Liver (tissue), 9 donors: ENCODE measurements around the gene SPTBN1. TPM values are rescaled to one million over a fixed set of nuclear protein-coding genes. Genes with fewer than 3 reads are reported as not detected.

Experiments
- DNase-seq: peaks from one replicate; pipeline ENCODE4 v3.0.0-alpha.2; 2017; ENCODE audit warnings: low spot score
- H3K27ac ChIP-seq, 2 donors: one replicate each; pipeline ENCODE4 v1.7.0; 2013; ENCODE audit warnings: inconsistent platforms in 2 of 2, low read length in 2 of 2, control low read depth in 1 of 2, low read depth in 1 of 2, mild to moderate bottlenecking in 1 of 2
- H3K27me3 ChIP-seq, 4 donors: one replicate each; pipeline versions ENCODE4 v1.6.1 to v1.7.0; 2013; ENCODE audit warnings: low read length in 3 of 4, inconsistent platforms in 1 of 4, mild to moderate bottlenecking in 1 of 4, moderate library complexity in 1 of 4; ENCODE audit not compliant: control insufficient read depth in 4 of 4, insufficient read depth in 4 of 4
- H3K36me3 ChIP-seq, 4 donors: one replicate each; pipeline versions ENCODE4 v1.6.1 to v1.7.0; 2013; ENCODE audit warnings: low read length in 3 of 4, mild to moderate bottlenecking in 3 of 4, low read depth in 1 of 4, moderate library complexity in 1 of 4; ENCODE audit not compliant: control insufficient read depth in 4 of 4, insufficient read depth in 3 of 4
- H3K4me1 ChIP-seq, 4 donors: one replicate each; pipeline versions ENCODE4 v1.6.1 to v1.7.0; 2013; ENCODE audit warnings: low read length in 3 of 4, mild to moderate bottlenecking in 3 of 4, moderate library complexity in 1 of 4; ENCODE audit not compliant: control insufficient read depth in 4 of 4, insufficient read depth in 4 of 4
- H3K4me3 ChIP-seq, 3 donors: one replicate each; pipeline versions ENCODE4 v1.6.1 to v1.7.0; 2013; ENCODE audit warnings: low read length in 3 of 3, control low read depth in 1 of 3, low read depth in 1 of 3, mild to moderate bottlenecking in 1 of 3
- H3K9ac ChIP-seq, 2 donors: one replicate each; pipeline ENCODE4 v1.7.0; 2013; ENCODE audit warnings: low read length in 2 of 2, mild to moderate bottlenecking in 2 of 2, moderate library complexity in 2 of 2, control low read depth in 1 of 2, low read depth in 1 of 2
- H3K9me3 ChIP-seq, 4 donors: one replicate each; pipeline versions ENCODE4 v1.6.1 to v1.7.0; 2013; ENCODE audit warnings: low read length in 3 of 4; ENCODE audit not compliant: control insufficient read depth in 4 of 4
- EGR1 ChIP-seq, 2 donors: IDR thresholded peaks; 2 replicates each; pipeline ENCODE4 v1.6.1; 2016 to 2018; ENCODE audit warnings: antibody characterized with exemption in 2 of 2, low read depth in 2 of 2
- FOXA1 ChIP-seq: IDR thresholded peaks from 2 replicates; pipeline ENCODE4 v1.6.1; 2016; ENCODE audit warnings: antibody characterized with exemption
- FOXA2 ChIP-seq: IDR thresholded peaks from 2 replicates; pipeline ENCODE4 v1.6.1; 2016; ENCODE audit warnings: antibody characterized with exemption
- GABPA ChIP-seq, 2 donors: IDR thresholded peaks in 1 of 2; conservative IDR thresholded peaks in 1 of 2; 2 replicates each; pipeline ENCODE4 v1.6.1; 2016; ENCODE audit warnings: antibody characterized with exemption in 2 of 2, mild to moderate bottlenecking in 1 of 2, moderate library complexity in 1 of 2
- HNF4A ChIP-seq, 2 donors: conservative IDR thresholded peaks; 2 replicates each; pipeline ENCODE4 v1.6.1; 2016; ENCODE audit warnings: antibody characterized with exemption in 2 of 2, mild to moderate bottlenecking in 2 of 2
- HNF4G ChIP-seq: IDR thresholded peaks from 2 replicates; pipeline ENCODE4 v1.6.1; 2016; ENCODE audit warnings: antibody characterized with exemption
- JUND ChIP-seq, 2 donors: IDR thresholded peaks; 2 replicates each; pipeline ENCODE4 v1.6.1; 2016; ENCODE audit warnings: antibody characterized with exemption in 2 of 2
- RAD21 ChIP-seq, 2 donors: IDR thresholded peaks; 2 replicates each; pipeline ENCODE4 v1.6.1; 2016; ENCODE audit warnings: antibody characterized with exemption in 2 of 2, mild to moderate bottlenecking in 2 of 2
- RXRA ChIP-seq, 2 donors: IDR thresholded peaks; 2 replicates each; pipeline ENCODE4 v1.6.1; 2017 to 2018; ENCODE audit warnings: antibody characterized with exemption in 2 of 2, mild to moderate bottlenecking in 1 of 2
- SP1 ChIP-seq: IDR thresholded peaks from 2 replicates; pipeline ENCODE4 v1.6.1; 2018; ENCODE audit warnings: antibody characterized with exemption, mild to moderate bottlenecking
- TAF1 ChIP-seq: conservative IDR thresholded peaks from 2 replicates; pipeline ENCODE4 v1.6.1; 2016; ENCODE audit warnings: antibody characterized with exemption, mild to moderate bottlenecking
- WGBS: extraction: QIAGEN DNeasy Blood & Tissue Kit; methylation state at CpG from one replicate; pipeline ENCODE4 v1.1.7; 2013; 5-methylcytosine and 5-hydroxymethylcytosine counted together
- polyA plus RNA-seq, 2 donors: library from polyadenylated mRNA; stranded (reverse) in 1 of 2; unstranded in 1 of 2; fragments of 200-250 nt in 1 of 2; fragments of >200 nt in 1 of 2; fragmentation: Nextera tagmentation in 1 of 2; extraction: Ambion mirVana in 1 of 2; gene quantifications; one replicate each; pipeline versions ENCODE4 v1.2.1 to v1.2.3, GENCODE V29; 2013 to 2015
- total RNA-seq, 2 donors: library from RNA; depleted of rRNA; stranded (reverse); fragments of >200 nt; gene quantifications; one replicate each; pipeline ENCODE4 v1.2.3, GENCODE V29; 2014
- TF ChIP-seq, protein P1 (sequence below): IDR thresholded peaks from 2 replicates; pipeline ENCODE4 v1.6.1; 2016; ENCODE audit warnings: antibody characterized with exemption
- TF ChIP-seq, protein P2 (sequence below): IDR thresholded peaks from 2 replicates; pipeline ENCODE4 v1.6.1; 2016; ENCODE audit warnings: antibody characterized with exemption, mild to moderate bottlenecking
- TF ChIP-seq, protein P3 (sequence below): fragments of 150-350 bp; IDR thresholded peaks from 2 replicates; pipeline ENCODE4 v1.5.1; 2017; ENCODE audit warnings: improper control_type of control experiment, low read depth, low read length; ENCODE audit not compliant: missing input control
- TF ChIP-seq, protein P4 (sequence below): IDR thresholded peaks from 2 replicates; pipeline ENCODE4 v1.6.1; 2016; ENCODE audit warnings: antibody characterized with exemption
- donor health status: healthy.
- donor health status: healthy.
- donor health status: healthy.
- donor health status: healthy.
- donor health status: healthy.

Gene SPTBN1
- total and polyA plus RNA-seq, 4 donors: 44.8 to 191 (median 75.9) TPM

DNA sequence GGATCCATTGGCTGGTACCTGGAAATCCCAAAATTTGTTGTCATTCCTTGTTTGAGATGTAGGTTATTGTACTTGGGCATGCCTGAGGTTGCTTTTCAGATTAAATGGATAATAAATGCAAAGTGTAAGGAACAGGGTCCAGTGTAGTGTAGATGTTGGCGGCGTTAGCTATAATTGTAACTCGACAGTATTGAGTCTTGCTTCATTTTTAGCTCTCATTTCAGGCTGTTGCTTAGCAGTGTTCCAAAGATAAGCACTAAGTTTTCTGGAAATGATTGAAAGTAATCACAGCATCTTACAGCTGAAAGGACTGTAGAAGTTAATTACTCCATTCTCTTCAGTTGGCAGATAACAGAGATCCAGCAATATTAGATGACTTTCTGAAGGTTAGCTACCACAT lies 47.8 kb upstream of the SPTBN1 start:
- TF ChIP-seq HNF4G (no peak), FOXA2 (no peak), FOXA1 (no peak), TAF1 (no peak), RXRA (IDR thresholded peaks at IDR 0.05) (no peak), SP1 (no peak), GABPA (IDR thresholded peaks at IDR 0.05 in 1 of 2, conservative IDR thresholded peaks at IDR 0.05 in 1 of 2) (no peak), EGR1 (IDR thresholded peaks at IDR 0.05; ENCODE audit: low read depth in 2 of 2) (no peak), RAD21 (IDR thresholded peaks at IDR 0.05) (no peak), HNF4A (conservative IDR thresholded peaks at IDR 0.05) (no peak)
- TF ChIP-seq, protein P1, sequence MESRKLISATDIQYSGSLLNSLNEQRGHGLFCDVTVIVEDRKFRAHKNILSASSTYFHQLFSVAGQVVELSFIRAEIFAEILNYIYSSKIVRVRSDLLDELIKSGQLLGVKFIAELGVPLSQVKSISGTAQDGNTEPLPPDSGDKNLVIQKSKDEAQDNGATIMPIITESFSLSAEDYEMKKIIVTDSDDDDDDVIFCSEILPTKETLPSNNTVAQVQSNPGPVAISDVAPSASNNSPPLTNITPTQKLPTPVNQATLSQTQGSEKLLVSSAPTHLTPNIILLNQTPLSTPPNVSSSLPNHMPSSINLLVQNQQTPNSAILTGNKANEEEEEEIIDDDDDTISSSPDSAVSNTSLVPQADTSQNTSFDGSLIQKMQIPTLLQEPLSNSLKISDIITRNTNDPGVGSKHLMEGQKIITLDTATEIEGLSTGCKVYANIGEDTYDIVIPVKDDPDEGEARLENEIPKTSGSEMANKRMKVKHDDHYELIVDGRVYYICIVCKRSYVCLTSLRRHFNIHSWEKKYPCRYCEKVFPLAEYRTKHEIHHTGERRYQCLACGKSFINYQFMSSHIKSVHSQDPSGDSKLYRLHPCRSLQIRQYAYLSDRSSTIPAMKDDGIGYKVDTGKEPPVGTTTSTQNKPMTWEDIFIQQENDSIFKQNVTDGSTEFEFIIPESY: no peak
- TF ChIP-seq, protein P2, sequence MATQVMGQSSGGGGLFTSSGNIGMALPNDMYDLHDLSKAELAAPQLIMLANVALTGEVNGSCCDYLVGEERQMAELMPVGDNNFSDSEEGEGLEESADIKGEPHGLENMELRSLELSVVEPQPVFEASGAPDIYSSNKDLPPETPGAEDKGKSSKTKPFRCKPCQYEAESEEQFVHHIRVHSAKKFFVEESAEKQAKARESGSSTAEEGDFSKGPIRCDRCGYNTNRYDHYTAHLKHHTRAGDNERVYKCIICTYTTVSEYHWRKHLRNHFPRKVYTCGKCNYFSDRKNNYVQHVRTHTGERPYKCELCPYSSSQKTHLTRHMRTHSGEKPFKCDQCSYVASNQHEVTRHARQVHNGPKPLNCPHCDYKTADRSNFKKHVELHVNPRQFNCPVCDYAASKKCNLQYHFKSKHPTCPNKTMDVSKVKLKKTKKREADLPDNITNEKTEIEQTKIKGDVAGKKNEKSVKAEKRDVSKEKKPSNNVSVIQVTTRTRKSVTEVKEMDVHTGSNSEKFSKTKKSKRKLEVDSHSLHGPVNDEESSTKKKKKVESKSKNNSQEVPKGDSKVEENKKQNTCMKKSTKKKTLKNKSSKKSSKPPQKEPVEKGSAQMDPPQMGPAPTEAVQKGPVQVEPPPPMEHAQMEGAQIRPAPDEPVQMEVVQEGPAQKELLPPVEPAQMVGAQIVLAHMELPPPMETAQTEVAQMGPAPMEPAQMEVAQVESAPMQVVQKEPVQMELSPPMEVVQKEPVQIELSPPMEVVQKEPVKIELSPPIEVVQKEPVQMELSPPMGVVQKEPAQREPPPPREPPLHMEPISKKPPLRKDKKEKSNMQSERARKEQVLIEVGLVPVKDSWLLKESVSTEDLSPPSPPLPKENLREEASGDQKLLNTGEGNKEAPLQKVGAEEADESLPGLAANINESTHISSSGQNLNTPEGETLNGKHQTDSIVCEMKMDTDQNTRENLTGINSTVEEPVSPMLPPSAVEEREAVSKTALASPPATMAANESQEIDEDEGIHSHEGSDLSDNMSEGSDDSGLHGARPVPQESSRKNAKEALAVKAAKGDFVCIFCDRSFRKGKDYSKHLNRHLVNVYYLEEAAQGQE: no peak
- TF ChIP-seq, protein P3, sequence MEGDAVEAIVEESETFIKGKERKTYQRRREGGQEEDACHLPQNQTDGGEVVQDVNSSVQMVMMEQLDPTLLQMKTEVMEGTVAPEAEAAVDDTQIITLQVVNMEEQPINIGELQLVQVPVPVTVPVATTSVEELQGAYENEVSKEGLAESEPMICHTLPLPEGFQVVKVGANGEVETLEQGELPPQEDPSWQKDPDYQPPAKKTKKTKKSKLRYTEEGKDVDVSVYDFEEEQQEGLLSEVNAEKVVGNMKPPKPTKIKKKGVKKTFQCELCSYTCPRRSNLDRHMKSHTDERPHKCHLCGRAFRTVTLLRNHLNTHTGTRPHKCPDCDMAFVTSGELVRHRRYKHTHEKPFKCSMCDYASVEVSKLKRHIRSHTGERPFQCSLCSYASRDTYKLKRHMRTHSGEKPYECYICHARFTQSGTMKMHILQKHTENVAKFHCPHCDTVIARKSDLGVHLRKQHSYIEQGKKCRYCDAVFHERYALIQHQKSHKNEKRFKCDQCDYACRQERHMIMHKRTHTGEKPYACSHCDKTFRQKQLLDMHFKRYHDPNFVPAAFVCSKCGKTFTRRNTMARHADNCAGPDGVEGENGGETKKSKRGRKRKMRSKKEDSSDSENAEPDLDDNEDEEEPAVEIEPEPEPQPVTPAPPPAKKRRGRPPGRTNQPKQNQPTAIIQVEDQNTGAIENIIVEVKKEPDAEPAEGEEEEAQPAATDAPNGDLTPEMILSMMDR: no peak
- TF ChIP-seq, protein P4, sequence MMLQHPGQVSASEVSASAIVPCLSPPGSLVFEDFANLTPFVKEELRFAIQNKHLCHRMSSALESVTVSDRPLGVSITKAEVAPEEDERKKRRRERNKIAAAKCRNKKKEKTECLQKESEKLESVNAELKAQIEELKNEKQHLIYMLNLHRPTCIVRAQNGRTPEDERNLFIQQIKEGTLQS: no peak

DNA sequence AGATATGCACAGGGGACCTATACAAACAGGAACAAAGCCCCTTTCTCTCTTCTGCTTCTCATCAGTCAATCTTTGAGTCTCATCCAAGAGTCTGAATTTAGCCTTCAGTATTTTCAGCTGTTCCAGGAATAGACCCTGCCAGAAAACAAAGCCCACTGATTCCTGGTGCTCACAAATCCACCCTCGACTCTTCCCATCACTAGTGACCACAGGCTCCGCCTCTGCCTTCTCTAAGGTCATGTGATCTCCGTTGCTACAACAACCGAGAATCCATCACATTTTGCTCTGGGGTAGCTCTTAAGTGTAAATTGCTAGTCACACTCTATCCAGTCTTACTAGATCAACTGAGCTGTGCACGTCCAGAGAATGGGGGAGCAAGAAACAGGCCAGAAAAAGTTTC lies 46.4 kb upstream of the SPTBN1 start:
- H3K27ac ChIP-seq: no peak overlapping the region
- no peaks in the 10 kb centered on the region for H3K36me3 ChIP-seq
- H3K4me1 ChIP-seq: no peaks in the 10 kb centered on the region
- no peak overlapping the region for H3K9ac ChIP-seq
- no peak for DNase-seq
- no peaks in the 10 kb centered on the region for H3K27me3 ChIP-seq
- H3K9me3 ChIP-seq: no peaks in the 10 kb centered on the region
- TF ChIP-seq JUND (IDR thresholded peaks at IDR 0.05): no peak
- TF ChIP-seq EGR1 (IDR thresholded peaks at IDR 0.05; ENCODE audit: low read depth in 2 of 2): no peak
- 74% methylated on average over 5 of the region's 5 CpGs for WGBS
- no peak overlapping the region for H3K4me3 ChIP-seq

More for the DNA sequence above, 47.8 kb upstream of the SPTBN1 start:
- H3K9me3 ChIP-seq: no peaks in the 10 kb centered on the region
- H3K27ac ChIP-seq: no peak overlapping the region
- no peak overlapping the region for H3K4me3 ChIP-seq
- H3K27me3 ChIP-seq: no peaks in the 10 kb centered on the region
- H3K36me3 ChIP-seq: no peaks in the 10 kb centered on the region
- no peaks in the 10 kb centered on the region for H3K4me1 ChIP-seq
- 89% methylated on average over 3 of the region's 3 CpGs for whole genome bisulfite sequencing
- DNase-seq: no peak
- H3K9ac ChIP-seq: no peak overlapping the region
